ENCODE results near the gene BMP8A. TPM values are rescaled to one million over a fixed set of nuclear protein-coding genes. Genes with fewer than 3 reads are reported as not detected.

The BMP8A gene
- polyA plus RNA-seq, 1 donor from 2014 or later: not detected

- TF ChIP-seq, protein P1, sequence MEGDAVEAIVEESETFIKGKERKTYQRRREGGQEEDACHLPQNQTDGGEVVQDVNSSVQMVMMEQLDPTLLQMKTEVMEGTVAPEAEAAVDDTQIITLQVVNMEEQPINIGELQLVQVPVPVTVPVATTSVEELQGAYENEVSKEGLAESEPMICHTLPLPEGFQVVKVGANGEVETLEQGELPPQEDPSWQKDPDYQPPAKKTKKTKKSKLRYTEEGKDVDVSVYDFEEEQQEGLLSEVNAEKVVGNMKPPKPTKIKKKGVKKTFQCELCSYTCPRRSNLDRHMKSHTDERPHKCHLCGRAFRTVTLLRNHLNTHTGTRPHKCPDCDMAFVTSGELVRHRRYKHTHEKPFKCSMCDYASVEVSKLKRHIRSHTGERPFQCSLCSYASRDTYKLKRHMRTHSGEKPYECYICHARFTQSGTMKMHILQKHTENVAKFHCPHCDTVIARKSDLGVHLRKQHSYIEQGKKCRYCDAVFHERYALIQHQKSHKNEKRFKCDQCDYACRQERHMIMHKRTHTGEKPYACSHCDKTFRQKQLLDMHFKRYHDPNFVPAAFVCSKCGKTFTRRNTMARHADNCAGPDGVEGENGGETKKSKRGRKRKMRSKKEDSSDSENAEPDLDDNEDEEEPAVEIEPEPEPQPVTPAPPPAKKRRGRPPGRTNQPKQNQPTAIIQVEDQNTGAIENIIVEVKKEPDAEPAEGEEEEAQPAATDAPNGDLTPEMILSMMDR (IDR thresholded peaks at IDR 0.05; ENCODE audit: poor library complexity, severe bottlenecking): no peak
- TF ChIP-seq RAD21 (conservative IDR thresholded peaks at IDR 0.05): no peak
- no peak for TF ChIP-seq EP300 (conservative IDR thresholded peaks at IDR 0.05; ENCODE audit: poor library complexity, severe bottlenecking)
- no peak for TF ChIP-seq TAF1 (IDR thresholded peaks at IDR 0.05; ENCODE audit: low read depth)
- TF ChIP-seq MXI1 (conservative IDR thresholded peaks at IDR 0.05; ENCODE audit: poor library complexity, severe bottlenecking): no peak
- TF ChIP-seq POLR2AphosphoS5 (IDR thresholded peaks at IDR 0.05): no peak
- TF ChIP-seq SMC3 (conservative IDR thresholded peaks at IDR 0.05; ENCODE audit: poor library complexity): no peak
- no peak for TF ChIP-seq EZH2 (IDR thresholded peaks at IDR 0.05; ENCODE audit: borderline replicate concordance, insufficient read depth, low read length, poor library complexity, severe bottlenecking)
- TF ChIP-seq, protein P2, sequence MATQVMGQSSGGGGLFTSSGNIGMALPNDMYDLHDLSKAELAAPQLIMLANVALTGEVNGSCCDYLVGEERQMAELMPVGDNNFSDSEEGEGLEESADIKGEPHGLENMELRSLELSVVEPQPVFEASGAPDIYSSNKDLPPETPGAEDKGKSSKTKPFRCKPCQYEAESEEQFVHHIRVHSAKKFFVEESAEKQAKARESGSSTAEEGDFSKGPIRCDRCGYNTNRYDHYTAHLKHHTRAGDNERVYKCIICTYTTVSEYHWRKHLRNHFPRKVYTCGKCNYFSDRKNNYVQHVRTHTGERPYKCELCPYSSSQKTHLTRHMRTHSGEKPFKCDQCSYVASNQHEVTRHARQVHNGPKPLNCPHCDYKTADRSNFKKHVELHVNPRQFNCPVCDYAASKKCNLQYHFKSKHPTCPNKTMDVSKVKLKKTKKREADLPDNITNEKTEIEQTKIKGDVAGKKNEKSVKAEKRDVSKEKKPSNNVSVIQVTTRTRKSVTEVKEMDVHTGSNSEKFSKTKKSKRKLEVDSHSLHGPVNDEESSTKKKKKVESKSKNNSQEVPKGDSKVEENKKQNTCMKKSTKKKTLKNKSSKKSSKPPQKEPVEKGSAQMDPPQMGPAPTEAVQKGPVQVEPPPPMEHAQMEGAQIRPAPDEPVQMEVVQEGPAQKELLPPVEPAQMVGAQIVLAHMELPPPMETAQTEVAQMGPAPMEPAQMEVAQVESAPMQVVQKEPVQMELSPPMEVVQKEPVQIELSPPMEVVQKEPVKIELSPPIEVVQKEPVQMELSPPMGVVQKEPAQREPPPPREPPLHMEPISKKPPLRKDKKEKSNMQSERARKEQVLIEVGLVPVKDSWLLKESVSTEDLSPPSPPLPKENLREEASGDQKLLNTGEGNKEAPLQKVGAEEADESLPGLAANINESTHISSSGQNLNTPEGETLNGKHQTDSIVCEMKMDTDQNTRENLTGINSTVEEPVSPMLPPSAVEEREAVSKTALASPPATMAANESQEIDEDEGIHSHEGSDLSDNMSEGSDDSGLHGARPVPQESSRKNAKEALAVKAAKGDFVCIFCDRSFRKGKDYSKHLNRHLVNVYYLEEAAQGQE (IDR thresholded peaks at IDR 0.05; ENCODE audit: borderline replicate concordance): no peak
- Histone ChIP-seq H3K36me3 (ENCODE audit: insufficient read depth, low read length) (peaks cover 40% of the 10 kb centered on the region), H4K20me1 (ENCODE audit: insufficient read depth) (no peaks in the 10 kb centered on the region), H3K9me3 (ENCODE audit: low read length) (no peaks in the 10 kb centered on the region), H3K79me2 (replicated peaks; ENCODE audit: insufficient read depth, low read length) (no peaks in the 10 kb centered on the region), H3K9ac (ENCODE audit: low read length) (no peak overlapping the region), H3K27ac (ENCODE audit: low read length) (no peak overlapping the region), H3K27me3 (ENCODE audit: insufficient read depth, low read depth, low read length) (no peaks in the 10 kb centered on the region), H3K9me2 (ENCODE audit: insufficient read depth, low read length) (no peaks in the 10 kb centered on the region), H2AFZ (ENCODE audit: low read depth, low read length) (no peak overlapping the region), H3K4me3 (ENCODE audit: low read length) (no peak overlapping the region), H3F3A (ENCODE audit: insufficient read depth, low read length, poor library complexity, severe bottlenecking) (no peaks in the 10 kb centered on the region), H3K4me2 (ENCODE audit: low read length) (no peak overlapping the region)
Measured at GRCh38 chr1:39566441-39567137, 75.2 kb downstream of the BMP8A start.

- Histone ChIP-seq H3K9me3 (ENCODE audit: low read length) (no peaks in the 10 kb centered on the region), H3K9ac (ENCODE audit: low read length) (no peak overlapping the region), H3K27ac (ENCODE audit: low read length) (no peak overlapping the region), H2AFZ (ENCODE audit: low read depth, low read length) (no peak overlapping the region), H3K27me3 (ENCODE audit: insufficient read depth, low read depth, low read length) (no peaks in the 10 kb centered on the region), H3K79me2 (replicated peaks; ENCODE audit: insufficient read depth, low read length) (no peaks in the 10 kb centered on the region), H4K20me1 (ENCODE audit: insufficient read depth) (no peaks in the 10 kb centered on the region), H3F3A (ENCODE audit: insufficient read depth, low read length, poor library complexity, severe bottlenecking) (no peaks in the 10 kb centered on the region), H3K4me3 (ENCODE audit: low read length) (no peak overlapping the region), H3K4me2 (ENCODE audit: low read length) (no peak overlapping the region), H3K9me2 (ENCODE audit: insufficient read depth, low read length) (no peaks in the 10 kb centered on the region), H3K36me3 (ENCODE audit: insufficient read depth, low read length) (peaks cover 40% of the 10 kb centered on the region)
- TF ChIP-seq SMC3 (conservative IDR thresholded peaks at IDR 0.05; ENCODE audit: poor library complexity): no peak
- no peak for TF ChIP-seq POLR2AphosphoS5 (IDR thresholded peaks at IDR 0.05)
Measured at GRCh38 chr1:39567302-39567701, 75.9 kb downstream of the BMP8A start.

All from neural cell (in vitro differentiated cells).